ENCODE data around the gene ZNF205.

DNA sequence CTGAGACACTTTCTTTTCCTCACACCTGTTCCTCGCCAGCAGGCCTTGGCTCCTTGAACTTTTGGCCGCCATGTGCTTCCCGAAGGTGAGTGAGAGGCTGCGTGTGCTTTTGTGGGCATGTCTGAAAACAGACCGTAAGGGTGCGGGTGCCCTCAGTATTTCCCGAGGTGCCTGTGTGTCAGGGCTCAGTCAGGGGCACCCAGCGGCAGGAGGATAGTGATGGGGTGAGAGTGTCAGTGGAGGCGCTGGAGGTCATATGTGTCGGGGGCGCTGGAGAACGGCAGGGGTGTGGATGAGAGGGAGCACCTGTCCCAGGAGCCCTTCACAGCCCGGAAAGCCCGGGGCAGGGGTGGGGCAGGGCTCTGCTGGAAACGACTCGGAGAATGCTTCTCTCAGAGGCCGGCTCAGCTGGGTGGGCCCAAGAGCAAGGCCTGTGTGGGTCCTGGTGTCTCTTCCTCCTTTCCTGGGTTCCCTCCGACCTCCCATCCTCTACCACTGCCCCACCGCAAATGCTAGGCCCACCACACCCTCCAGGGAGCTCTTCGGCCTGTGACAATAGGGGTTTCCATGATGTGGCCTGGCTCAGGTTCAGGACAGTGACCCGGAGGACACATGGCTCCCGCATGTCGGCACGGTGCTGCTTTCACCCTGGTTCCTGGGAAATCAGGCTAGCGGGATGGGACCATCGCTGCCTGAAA, 46.5 kb upstream of the ZNF205 start:
- TF ChIP-seq, protein P1, sequence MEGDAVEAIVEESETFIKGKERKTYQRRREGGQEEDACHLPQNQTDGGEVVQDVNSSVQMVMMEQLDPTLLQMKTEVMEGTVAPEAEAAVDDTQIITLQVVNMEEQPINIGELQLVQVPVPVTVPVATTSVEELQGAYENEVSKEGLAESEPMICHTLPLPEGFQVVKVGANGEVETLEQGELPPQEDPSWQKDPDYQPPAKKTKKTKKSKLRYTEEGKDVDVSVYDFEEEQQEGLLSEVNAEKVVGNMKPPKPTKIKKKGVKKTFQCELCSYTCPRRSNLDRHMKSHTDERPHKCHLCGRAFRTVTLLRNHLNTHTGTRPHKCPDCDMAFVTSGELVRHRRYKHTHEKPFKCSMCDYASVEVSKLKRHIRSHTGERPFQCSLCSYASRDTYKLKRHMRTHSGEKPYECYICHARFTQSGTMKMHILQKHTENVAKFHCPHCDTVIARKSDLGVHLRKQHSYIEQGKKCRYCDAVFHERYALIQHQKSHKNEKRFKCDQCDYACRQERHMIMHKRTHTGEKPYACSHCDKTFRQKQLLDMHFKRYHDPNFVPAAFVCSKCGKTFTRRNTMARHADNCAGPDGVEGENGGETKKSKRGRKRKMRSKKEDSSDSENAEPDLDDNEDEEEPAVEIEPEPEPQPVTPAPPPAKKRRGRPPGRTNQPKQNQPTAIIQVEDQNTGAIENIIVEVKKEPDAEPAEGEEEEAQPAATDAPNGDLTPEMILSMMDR (conservative IDR thresholded peaks at IDR 0.05 in 1 of 2, IDR thresholded peaks at IDR 0.05 in 1 of 2; ENCODE audit: low read depth in 1 of 2, low read length in 2 of 2), result no peak
- TF ChIP-seq EZH2 (IDR thresholded peaks at IDR 0.05; ENCODE audit: low read length, missing control alignments), result no peak
